HepG2 (cell line): ENCODE results near the gene CSDE1. TPM values are rescaled to one million over a fixed set of nuclear protein-coding genes. Genes with fewer than 3 reads are reported as not detected.

Experiments used
- BHLHE40 ChIP-seq: IDR thresholded peaks from 2 replicates; pipeline ENCODE4 v1.6.1; 2011; ENCODE audit warnings: low read length, improper control_type of control experiment
- CBX2 ChIP-seq, 2 experiments: fragments of 200-600 bp in 1 of 2; sonication (generic); formaldehyde crosslinking in 1 of 2; IDR thresholded peaks; 2 replicates each; pipeline versions ENCODE4 v1.7.0 to v1.8.1; 2018 to 2022; ENCODE audit warnings: low read depth in 2 of 2, low read length in 1 of 2, mild to moderate bottlenecking in 1 of 2, missing genetic modification reagents in 1 of 2
- MTA3 ChIP-seq: sonication (generic); formaldehyde crosslinking; IDR thresholded peaks from 2 replicates; pipeline ENCODE4 v1.4.0; 2020; ENCODE audit warnings: missing genetic modification reagents
- NCOA1 ChIP-seq: sonication (generic); formaldehyde crosslinking; IDR thresholded peaks from 2 replicates; pipeline ENCODE4 v1.9.0; 2021; ENCODE audit warnings: missing genetic modification reagents
- RAD21 ChIP-seq: fragments of 450-650 bp; formaldehyde crosslinking; IDR thresholded peaks from 2 replicates; pipeline ENCODE4 v1.5.0; 2020; ENCODE audit warnings: mild to moderate bottlenecking
- SALL1 ChIP-seq: sonication (generic); formaldehyde crosslinking; IDR thresholded peaks from 2 replicates; pipeline ENCODE4 v1.8.0; 2022; ENCODE audit warnings: mild to moderate bottlenecking, missing genetic modification reagents
- SOX5 ChIP-seq: IDR thresholded peaks from 2 replicates; pipeline ENCODE4 v1.6.1; 2016; ENCODE audit warnings: borderline replicate concordance
- TRAFD1 ChIP-seq: sonication (generic); formaldehyde crosslinking; IDR thresholded peaks from 2 replicates; pipeline ENCODE4 v1.5.1; 2020; ENCODE audit warnings: missing genetic modification reagents, mild to moderate bottlenecking, borderline replicate concordance
- TRIM24 ChIP-seq: sonication (generic); formaldehyde crosslinking; IDR thresholded peaks from 2 replicates; pipeline ENCODE4 v1.8.0; 2022; ENCODE audit warnings: mild to moderate bottlenecking, missing genetic modification reagents
- ZNF207 ChIP-seq: fragments of 450-650 bp; IDR thresholded peaks from 2 replicates; pipeline ENCODE4 v1.6.1; 2016; ENCODE audit warnings: antibody characterized with exemption, borderline replicate concordance
- ZNF337 ChIP-seq: sonication (generic); formaldehyde crosslinking; IDR thresholded peaks from 2 replicates; pipeline ENCODE4 v1.5.1; 2020; ENCODE audit warnings: missing genetic modification reagents, low read depth, mild to moderate bottlenecking, borderline replicate concordance
- ZNF770 ChIP-seq: sonication (generic); formaldehyde crosslinking; IDR thresholded peaks from 2 replicates; pipeline ENCODE4 v1.5.0; 2020; ENCODE audit warnings: mild to moderate bottlenecking, missing genetic modification reagents
- ZNF776 ChIP-seq: sonication (generic); formaldehyde crosslinking; IDR thresholded peaks from 2 replicates; pipeline ENCODE4 v1.4.0; 2020; ENCODE audit warnings: mild to moderate bottlenecking, missing genetic modification reagents
- ZSCAN21 ChIP-seq: sonication (generic); formaldehyde crosslinking; IDR thresholded peaks from 2 replicates; pipeline ENCODE4 v1.8.0; 2022; ENCODE audit warnings: mild to moderate bottlenecking, missing genetic modification reagents, moderate library complexity, borderline replicate concordance
- polyA plus RNA-seq, 8 experiments: library from polyadenylated mRNA; depleted of rRNA in 3 of 8; stranded (reverse) in 7 of 8; unstranded in 1 of 8; fragments of >200 nt; fragmentation: Illumina TruSeq in 4 of 8; extraction: Trizol in 4 of 8; gene quantifications; 2 replicates each; pipeline versions ENCODE4 v1.2.1 to v1.2.3, GENCODE V29; 2011 to 2016; ENCODE audit warnings: low read depth in 4 of 8, missing spikeins in 1 of 8, mixed read lengths in 1 of 8; ENCODE audit not compliant: insufficient read depth in 1 of 8
- total RNA-seq, 5 experiments: library from RNA; depleted of rRNA; stranded (reverse); fragments of >200 nt; fragmentation: Illumina TruSeq; extraction: Trizol; gene quantifications; 2 replicates each; pipeline ENCODE4 v1.2.3, GENCODE V29; 2016; ENCODE audit warnings: low read depth in 1 of 5
- TF ChIP-seq, protein P1 (sequence below): sonication (generic); formaldehyde crosslinking; IDR thresholded peaks from 2 replicates; pipeline ENCODE4 v1.8.0; 2022; ENCODE audit warnings: mild to moderate bottlenecking, missing genetic modification reagents, borderline replicate concordance
- TF ChIP-seq, protein P2 (sequence below): sonication (generic); formaldehyde crosslinking; IDR thresholded peaks from 2 replicates; pipeline ENCODE4 v1.8.0; 2022; ENCODE audit warnings: mild to moderate bottlenecking, missing genetic modification reagents
- TF ChIP-seq, protein P3 (sequence below): IDR thresholded peaks from 2 replicates; pipeline ENCODE4 v1.6.1; 2016; ENCODE audit warnings: low read depth, missing genetic modification reagents, missing compliant biosample characterization

CSDE1 gene
- total and polyA plus RNA-seq, 2 of the 13 experiments (the other 11 are each of a cell fraction or from before 2014, with no cell fraction given) = 150 to 313 TPM

GRCh38 chr1:114720492-114720891 is 37.3 kb downstream of the CSDE1 start (continued):
- TF ChIP-seq BHLHE40 (no peak), ZSCAN21 (no peak), TRAFD1 (CRISPR knock-in tag) (no peak), ZNF207 (no peak), TRIM24 (CRISPR knock-in tag) (no peak), ZNF770 (no peak), NCOA1 (CRISPR knock-in tag) (no peak), SOX5 (CRISPR knock-in tag) (peak; percentile 50), ZNF776 (CRISPR knock-in tag) (no peak), SALL1 (peak; percentile 45; the same call in 1 of the 2 replicates), RAD21 (CRISPR knock-in tag) (no peak), MTA3 (no peak), CBX2 (IDR thresholded peaks at IDR 0.05; ENCODE audit: low read depth, low read length) (no peak), CBX2 (CRISPR knock-in tag; IDR thresholded peaks at IDR 0.05; ENCODE audit: low read depth) (no peak), ZNF337 (CRISPR knock-in tag) (no peak)
- TF ChIP-seq, protein P1, sequence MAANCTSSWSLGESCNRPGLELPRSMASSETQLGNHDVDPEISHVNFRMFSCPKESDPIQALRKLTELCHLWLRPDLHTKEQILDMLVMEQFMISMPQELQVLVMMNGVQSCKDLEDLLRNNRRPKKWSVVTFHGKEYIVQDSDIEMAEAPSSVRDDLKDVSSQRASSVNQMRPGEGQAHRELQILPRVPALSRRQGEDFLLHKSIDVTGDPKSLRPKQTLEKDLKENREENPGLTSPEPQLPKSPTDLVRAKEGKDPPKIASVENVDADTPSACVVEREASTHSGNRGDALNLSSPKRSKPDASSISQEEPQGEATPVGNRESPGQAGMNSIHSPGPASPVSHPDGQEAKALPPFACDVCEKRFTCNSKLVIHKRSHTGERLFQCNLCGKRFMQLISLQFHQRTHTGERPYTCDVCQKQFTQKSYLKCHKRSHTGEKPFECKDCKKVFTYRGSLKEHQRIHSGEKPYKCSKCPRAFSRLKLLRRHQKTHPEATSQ = no peak
- TF ChIP-seq, protein P2, sequence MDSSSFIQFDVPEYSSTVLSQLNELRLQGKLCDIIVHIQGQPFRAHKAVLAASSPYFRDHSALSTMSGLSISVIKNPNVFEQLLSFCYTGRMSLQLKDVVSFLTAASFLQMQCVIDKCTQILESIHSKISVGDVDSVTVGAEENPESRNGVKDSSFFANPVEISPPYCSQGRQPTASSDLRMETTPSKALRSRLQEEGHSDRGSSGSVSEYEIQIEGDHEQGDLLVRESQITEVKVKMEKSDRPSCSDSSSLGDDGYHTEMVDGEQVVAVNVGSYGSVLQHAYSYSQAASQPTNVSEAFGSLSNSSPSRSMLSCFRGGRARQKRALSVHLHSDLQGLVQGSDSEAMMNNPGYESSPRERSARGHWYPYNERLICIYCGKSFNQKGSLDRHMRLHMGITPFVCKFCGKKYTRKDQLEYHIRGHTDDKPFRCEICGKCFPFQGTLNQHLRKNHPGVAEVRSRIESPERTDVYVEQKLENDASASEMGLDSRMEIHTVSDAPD = peak; percentile 54; the same call in 1 of the 2 replicates
- TF ChIP-seq, protein P3, sequence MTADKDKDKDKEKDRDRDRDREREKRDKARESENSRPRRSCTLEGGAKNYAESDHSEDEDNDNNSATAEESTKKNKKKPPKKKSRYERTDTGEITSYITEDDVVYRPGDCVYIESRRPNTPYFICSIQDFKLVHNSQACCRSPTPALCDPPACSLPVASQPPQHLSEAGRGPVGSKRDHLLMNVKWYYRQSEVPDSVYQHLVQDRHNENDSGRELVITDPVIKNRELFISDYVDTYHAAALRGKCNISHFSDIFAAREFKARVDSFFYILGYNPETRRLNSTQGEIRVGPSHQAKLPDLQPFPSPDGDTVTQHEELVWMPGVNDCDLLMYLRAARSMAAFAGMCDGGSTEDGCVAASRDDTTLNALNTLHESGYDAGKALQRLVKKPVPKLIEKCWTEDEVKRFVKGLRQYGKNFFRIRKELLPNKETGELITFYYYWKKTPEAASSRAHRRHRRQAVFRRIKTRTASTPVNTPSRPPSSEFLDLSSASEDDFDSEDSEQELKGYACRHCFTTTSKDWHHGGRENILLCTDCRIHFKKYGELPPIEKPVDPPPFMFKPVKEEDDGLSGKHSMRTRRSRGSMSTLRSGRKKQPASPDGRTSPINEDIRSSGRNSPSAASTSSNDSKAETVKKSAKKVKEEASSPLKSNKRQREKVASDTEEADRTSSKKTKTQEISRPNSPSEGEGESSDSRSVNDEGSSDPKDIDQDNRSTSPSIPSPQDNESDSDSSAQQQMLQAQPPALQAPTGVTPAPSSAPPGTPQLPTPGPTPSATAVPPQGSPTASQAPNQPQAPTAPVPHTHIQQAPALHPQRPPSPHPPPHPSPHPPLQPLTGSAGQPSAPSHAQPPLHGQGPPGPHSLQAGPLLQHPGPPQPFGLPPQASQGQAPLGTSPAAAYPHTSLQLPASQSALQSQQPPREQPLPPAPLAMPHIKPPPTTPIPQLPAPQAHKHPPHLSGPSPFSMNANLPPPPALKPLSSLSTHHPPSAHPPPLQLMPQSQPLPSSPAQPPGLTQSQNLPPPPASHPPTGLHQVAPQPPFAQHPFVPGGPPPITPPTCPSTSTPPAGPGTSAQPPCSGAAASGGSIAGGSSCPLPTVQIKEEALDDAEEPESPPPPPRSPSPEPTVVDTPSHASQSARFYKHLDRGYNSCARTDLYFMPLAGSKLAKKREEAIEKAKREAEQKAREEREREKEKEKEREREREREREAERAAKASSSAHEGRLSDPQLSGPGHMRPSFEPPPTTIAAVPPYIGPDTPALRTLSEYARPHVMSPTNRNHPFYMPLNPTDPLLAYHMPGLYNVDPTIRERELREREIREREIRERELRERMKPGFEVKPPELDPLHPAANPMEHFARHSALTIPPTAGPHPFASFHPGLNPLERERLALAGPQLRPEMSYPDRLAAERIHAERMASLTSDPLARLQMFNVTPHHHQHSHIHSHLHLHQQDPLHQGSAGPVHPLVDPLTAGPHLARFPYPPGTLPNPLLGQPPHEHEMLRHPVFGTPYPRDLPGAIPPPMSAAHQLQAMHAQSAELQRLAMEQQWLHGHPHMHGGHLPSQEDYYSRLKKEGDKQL (CRISPR knock-in tag) = no peak
